ENCODE measurements around the gene DHX35.

Gene DHX35

DNA sequence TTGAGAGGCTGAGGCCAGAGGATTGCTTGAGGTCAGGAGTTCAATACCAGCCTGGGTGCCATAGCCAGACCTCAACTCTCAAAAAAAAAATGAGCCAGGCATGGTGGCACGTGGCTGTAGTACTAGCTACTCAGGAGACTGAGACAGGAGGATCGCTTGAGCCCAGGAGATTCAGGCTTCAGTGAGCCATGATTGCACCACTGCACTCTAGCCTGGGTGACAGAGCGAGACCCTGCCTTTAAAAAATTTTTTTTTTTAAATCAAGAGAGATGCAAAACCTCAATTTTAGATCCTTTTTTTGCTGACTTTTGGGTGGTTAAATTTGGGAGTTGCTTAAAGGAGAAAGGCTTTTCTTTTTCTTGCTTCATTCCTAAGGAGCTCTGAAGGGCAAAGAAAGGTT lies 70.9 kb downstream of the DHX35 start:
- DNase-seq: no peak

DNA sequence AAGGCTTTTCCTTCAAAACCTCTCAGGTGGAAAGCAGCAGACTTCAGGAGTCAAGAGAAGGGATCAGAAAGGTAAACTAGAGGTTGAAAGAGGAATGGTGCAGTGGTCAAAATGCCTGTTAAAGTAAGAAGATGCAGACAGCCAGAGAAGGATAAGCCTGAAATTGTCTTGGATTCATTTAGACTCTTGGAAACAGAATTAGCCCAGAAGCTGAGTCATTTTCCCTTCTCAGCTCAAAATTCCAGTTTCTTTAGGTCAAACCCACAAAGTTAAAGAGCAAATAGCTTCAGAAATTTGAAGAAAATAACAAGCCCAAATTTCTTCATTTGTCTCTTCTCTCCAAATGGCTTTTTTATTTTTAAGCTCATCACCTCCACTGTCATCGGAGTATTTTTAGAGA lies 73.9 kb downstream of the DHX35 start:
- no peak for DNase-seq

DNA sequence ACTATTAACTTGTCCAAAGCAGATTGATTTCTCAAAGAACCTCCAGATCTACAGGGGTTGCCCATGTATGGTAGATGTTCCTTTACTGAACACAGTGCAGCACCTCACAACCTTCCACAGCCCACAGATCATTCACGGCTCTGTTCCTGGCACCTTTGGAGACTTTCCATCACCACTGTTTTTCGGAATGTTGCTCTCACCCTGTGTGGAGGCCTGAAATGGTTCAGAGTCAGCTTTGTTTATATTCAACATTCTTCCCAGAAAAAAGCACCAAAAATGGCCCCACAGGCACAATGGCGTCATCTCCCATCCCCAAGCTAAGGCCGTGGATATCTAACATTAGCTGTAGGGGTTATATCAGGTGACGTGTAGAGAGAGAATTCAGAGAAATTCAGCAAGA lies 74.7 kb downstream of the DHX35 start:
- no peak for DNase-seq

DNA sequence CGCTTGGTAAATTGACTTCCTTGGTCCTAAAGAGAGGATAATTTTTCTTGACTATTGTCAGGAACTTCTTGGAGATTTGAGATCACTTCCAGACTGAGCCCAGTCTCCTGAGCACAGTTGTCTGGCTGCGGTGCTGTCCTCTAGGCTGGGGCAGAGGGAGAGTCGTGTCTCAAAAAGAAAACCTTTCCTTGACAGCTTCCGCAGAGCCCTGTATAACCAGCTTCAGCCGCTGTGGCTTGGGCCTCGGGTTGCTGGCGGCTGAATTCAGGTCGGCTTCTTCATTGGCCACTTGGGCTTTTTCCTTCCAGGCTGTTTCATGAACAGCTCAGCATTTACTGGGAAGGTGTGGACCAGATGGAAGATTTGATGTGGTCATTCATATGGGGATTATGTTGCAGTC lies 75.9 kb downstream of the DHX35 start:
- no peak for DNase-seq

DNA sequence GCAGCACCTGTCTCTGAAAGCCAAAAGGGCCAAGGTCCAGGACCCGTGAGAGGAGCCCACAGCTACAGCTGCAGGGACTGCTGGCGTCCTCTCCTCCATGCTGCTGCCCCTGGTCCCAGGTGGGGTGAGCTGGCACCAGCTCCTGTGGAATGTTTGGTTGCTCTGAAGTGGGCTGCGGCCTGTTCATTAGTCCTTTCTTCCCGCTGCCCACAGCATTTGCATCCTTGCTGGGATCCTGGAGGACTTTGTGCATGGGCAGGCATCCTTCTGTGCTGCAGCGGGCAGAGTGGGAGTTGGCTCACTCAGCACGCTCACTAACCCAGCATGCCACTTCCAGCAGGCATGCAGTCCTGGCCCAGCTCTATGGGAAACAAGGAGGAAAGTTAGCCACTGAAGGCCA lies 76.4 kb downstream of the DHX35 start:
- DNase-seq: peak; percentile 42 to 72

DNA sequence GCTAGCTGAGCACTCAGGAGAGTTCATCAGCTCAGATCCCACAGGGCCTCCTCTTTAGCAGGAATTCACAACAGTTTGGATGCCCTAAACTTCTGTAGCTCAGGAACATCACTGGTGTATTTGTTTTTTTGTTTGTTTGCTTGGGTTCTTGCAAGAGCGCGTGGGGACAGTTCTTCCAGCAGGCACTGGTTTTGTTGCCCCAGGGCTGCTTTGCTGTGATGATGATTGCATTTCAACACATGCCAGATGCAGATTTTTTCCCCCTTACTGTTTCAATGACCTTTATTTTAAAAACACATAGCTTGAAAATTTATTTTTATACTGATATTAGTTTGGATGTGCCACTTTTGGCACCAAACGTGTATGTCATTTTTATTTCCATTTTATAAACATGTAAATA lies 77.1 kb downstream of the DHX35 start:
- DNase-seq: no peak

DNA sequence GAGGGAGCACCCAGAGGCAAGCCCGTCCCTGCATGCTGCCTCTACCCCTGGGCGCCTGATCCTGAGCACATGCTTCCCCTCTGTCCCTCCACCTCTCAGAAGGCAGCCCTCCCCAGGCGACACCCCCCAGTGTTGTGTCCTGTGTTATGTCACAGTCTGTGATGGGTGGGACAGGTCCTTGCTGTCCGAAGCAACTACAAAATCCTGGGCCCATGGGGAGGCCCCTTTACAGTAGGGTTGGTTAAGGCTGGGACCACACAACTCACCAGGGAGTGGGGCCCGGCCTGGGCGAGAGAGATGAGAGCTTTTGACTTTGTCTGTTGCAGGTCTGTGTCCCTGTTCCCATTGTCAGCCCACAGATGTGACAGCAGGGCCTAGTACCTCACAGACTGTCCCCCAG lies 78.0 kb downstream of the DHX35 start:
- DNase-seq: no peak

DNA sequence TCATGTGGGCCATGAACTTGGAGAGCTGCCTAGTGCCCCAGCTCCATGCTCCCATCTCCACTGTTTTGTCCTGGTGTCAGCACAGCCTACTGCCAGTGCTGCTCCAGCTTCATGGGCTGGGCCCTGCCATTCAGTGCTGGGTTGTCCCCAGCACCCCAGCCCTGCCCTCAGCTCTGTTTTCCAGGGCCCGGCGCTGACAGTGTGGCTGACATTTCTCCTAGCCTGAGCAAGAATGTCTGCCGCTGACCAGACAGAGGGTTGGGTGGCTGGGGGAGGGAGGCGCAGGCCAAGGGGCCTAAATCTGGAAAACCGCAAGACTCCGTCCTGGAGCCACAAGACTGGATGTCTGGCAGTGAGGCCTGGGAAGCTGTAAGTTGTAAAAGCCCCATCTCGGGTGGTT lies 78.9 kb downstream of the DHX35 start:
- DNase-seq: no peak

DNA sequence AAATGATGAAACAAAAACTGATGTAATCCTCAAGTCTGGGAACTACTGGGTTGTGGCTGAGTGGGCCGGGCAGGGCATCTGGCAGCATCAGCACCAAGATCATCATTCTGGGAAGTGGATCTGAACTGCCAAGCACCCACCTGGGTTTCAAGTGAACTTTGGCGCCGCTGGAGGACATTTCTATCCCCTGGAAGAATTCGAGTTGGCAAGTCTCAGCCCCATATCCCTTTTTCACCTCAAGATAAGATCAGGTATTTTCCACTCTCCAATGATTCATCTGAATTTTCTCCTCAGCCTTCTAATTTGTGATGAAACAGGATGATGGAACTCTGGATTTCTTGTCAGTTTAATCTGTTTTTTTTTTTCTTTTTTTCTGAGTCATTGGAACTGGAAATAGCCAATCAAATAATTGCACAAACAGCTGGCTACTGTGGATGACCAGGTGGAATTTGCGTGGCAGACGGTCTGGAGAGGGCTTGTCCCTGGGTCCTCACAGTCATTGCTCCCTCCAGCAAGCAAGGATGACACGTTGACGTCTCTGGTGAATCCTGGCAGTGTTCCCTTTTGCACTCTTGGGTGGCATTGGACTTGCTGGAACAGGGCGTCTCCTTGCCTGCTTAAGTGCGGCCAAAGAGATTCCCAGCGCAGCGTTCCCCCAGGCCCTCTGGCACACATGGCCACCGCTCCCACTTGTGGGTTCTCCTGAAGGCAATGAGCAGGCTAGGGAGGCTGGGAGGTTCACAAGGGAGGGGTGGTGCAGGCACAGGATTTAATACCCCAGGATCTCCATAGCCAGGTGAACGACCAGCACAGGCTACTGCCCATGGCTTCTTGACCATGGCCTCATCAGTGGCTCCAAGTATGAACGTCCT lies 80.4 kb downstream of the DHX35 start:
- no peak for DNase-seq

DNA sequence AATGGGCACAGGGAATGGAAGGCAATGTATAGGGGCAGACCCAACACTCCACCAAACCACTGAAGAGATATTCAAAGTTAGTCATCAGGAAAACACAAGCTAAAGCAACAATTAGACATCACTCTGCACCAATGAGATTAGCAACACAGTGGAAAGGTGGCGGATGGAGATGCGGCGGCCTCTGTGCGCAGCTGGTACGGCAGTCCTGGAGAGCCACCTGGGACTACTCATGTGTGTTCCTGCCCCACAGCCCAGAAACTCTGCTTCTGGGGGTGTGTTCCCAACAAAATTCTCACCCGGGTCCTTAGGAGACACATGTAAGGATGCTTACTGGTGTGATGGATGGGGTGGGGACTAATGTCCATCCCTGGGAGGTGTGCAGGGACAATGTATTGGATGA lies 82.4 kb downstream of the DHX35 start:
- no peak for DNase-seq

DNA sequence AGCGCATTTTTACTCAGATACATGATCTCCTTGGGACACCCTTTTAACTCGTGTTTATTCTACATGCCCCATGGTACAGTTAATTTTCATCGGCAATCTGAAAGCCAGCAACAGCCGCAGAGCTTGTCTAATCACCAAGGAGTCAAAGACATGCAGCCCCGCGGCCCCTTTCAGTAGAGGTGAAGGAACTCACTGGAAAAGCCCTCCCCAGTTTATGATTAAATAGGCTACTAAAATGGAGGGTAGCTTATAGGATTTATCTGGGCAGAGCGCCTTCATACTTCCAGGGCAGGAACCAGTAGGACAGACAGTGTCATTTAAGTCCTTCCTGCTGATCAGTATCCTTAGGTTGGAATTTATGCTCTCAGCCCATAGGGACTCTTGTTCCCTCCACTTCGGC lies 83.5 kb downstream of the DHX35 start:
- DNase-seq: no peak

DNA sequence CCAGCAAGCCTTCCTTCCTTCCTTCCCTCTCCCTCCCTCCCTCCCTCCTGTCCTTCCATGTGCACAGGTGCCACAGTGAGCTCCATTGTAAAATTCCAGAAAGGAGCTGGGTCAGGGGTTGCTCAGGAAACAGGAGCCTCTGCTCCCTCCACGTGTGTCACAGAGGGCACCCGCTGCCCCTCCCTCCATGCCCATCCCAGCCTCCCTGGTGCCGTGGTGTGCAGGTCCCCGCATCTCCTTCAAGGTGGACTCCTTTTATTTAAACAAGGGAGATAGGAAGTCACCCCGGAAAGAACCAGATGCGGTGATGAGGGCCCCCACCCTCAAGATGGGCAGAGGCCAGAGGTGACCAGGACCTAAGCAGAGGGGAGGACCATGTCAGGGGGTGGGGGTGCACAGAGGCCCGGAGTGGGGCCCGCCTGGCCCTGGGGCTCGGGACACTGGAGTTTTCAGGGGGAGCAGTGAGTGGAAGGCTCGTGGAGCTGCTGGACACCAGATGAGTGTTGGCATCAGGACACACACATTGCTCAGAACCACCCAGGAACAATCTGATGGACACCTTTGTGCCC lies 85.4 kb downstream of the DHX35 start:
- DNase-seq: no peak

DNA sequence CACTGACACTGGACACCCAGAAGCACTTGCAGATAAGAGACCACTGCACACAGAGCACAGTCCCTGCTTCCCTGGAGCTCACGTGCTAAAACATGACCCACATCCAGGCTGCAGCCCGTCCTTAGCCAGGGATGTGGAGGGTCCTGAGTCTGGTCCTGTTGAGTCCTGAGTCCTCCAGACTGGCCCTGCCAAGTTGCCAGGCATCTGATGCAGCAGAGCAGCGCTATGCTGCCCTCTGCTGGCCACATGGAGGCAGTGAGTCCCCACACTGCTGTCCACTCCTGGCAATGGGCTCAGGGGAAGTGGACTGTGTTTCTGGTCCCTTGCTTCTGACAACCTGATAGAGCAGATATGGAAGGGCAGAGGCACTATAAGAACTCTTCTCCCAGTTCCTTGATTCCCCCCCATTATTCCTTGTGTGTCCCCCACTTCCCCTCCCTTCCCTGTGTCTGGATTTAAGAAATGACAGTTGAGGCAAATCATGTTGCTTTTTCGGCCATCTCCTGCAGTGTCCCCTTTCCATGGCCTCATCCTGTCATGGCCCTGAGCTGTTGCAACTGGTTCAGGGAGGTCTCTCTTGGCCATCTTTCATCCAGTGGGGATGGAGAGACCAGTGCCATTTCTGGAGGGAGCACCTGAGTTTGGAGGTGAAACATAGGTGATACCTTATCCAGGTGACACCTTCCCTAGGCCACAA lies 86.0 kb downstream of the DHX35 start:
- peak; percentile 50 to 87 for DNase-seq

DNA sequence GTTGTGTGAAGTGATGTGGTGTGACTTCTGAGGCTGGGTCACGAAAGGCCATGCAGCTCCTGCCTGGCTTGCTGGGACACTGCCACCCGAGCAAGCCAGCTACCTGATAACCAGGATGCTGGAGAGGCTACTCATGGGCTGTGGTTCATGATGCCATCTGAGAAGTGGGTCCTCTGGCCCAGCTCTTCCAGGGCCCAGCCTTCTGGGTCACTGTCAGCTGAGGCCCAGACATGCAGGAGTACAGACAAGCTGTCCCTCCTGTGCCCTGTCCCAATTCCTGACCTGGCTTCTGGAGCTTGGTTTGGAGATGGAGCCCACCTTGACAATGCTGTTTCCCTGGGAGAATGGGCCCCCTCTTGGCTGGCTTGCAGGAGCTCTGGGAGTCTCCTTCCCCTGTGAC lies 87.0 kb downstream of the DHX35 start:
- DNase-seq: no peak

DNA sequence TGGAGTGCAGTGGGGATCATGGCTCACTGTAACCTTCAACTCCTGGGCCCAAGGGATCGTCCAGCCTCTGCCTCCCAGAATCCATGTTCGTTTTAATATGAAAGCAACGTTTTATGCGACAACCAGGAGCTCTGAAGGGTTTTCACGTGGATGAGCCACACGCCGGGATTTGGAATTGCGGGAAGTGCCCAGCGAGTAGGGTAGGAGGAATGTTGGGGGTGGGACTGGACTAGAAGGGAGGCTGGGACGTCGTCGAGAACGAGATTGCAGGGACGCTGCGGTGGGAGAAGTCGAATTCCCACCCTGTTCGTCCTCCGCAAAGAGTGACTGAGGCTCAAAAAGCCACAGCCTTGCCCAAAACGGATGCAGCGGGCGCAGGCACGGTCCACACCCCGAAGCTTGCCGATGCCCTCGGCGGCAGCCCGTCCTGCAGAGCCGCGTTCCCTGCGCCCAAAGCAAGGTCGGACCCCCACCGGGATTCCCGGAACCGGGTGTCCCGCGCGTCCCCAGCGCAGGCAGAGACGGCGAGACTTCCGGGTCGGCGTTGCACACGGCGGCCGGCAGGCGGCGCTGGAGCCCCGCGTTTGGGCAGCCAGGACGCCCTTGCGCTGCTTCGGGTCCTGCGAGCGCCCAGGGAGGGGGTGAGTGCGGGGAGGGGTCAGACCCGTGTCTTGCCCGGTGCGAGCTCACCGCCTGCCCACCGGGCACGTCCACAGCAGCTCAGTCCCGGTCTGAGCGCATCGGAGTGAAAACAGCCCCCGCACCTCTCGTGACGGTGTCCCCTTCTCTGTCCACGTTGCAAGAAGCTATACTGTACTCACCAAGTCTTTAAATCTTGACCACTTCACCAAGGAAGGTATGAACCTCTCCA lies 87.8 kb downstream of the DHX35 start:
- peak; percentile 19 to 90 for DNase-seq

DNA sequence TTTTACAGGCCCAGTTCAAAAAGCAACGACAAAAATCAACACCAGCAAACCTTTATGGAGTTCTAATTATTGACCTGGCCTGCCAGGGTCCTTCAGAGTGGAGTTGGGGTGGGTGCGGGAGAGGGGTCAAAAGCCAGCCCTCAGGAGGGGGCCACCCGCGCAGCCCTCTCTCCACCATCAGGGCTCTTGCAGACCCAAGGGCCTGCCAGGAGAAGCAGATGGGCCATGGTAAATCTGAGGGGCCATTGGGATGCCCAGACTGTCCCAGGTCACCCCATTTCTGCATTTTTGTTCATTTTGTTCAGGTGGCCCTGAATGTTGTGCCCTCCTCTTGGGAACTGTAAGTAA lies 88.4 kb downstream of the DHX35 start:
- DNase-seq: no peak

DNA sequence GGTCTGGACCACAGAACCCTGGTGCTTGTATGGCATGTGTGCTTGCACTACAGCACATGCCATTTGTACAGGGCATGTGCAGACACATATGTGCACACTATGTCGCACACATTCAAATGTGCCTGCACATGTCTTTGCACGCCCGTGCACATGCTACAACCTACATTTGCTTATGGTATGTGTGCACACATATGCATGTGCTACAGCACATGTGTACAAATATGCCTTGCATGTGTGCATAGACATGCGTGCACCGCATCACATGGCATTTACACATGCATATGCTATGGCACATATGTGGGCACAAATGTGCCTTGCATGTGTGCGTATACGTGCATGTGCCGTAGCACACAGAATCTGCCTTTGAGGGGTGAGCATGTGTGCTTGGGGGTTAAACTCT lies 90.5 kb downstream of the DHX35 start:
- DNase-seq: no peak

DNA sequence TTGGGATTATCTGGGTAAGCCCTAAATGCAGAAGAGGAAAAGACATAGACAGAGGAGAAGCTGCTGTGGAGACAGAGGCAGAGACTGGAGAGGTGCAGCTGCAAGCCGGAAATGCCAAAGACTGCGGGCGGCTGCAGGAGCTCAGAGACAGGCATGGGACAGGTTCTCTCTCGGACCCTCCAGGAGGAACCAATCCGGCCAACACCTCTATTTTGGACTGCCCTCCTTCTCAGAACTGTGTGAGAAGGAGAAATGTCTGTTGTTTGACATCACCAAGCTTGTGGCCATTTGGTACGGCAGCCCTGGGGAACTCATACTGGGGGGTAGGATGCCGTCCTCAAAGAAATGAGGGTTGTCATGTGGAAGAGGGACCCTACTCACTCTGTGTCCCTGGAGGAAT lies 95.0 kb downstream of the DHX35 start:
- no peak for DNase-seq

DNA sequence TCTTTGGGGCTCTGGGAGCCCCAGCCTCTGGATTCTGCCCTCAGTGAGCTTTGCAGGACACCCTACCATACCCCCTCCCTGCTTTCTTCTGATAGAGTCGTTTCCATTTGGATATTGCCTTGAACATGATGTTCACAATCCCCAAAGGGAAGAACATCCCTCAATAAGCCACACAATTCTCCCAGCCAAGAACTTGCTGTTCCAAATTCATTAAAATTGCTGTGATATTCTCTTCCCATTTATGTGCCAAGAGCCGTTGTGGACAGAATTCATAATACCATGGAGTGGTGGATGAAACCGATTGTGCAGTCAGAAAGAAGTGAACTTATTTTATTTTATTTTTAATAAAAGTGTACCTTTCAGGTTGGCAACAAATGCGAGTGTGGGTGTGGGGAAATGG lies 95.8 kb downstream of the DHX35 start:
- DNase-seq: no peak

DNA sequence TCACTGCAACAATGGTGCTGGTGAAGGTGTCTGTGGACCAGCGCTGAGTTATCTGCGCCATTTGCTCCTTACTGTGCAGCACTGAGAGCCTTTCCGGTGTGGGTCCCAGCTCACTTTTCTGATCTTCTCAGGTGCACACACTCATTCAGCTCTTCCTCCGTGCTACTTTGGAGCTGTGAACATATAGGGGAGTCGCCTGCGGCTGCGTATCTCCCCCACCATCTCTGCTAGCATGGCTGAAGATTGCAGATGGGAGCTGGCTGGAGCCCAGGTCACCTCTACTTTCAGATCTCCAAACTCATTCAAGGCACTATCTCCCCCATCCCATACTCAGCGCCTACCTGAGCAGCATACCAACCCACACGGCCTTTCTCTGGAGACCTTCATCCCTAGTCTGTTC lies 96.9 kb downstream of the DHX35 start:
- no peak for DNase-seq

DNA sequence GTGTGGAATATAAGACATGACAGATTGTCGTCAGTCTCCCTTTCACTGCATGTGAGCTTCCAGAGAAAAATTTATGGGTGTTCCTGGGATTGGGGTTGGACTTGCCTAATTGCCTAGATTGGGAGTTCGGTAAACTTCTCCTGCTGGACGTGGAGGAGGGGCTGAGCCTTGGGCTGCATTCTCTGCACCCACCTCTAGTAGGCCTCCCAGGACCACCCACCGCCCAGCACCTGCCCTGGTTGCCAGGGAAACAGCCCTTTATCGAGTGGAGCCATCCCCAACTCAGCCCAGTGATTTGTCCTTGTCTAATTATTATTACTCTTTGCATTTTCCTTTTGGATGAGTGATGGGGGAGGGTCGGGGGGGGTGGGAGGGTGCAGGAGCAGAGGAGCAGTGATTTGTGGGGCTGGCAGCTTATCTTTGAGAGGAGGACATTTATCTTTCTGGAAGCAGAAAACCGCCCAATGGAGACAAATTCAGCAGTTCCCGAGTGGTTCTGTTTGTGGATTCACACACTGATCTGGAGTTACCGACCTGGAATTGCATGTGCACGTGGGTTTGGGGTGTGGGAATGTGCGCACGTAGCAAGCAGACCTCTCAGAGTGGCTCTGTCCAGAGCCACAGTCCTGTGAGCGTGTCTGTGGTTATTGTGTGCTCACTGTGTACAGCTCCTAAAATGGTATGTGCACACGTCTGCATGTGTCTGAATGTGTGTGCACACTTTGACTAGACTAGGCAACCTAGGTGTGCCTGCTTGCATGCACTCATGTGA lies 104.5 kb downstream of the DHX35 start:
- DNase-seq: peak in 1 of 2 experiments; percentile 33

DNA sequence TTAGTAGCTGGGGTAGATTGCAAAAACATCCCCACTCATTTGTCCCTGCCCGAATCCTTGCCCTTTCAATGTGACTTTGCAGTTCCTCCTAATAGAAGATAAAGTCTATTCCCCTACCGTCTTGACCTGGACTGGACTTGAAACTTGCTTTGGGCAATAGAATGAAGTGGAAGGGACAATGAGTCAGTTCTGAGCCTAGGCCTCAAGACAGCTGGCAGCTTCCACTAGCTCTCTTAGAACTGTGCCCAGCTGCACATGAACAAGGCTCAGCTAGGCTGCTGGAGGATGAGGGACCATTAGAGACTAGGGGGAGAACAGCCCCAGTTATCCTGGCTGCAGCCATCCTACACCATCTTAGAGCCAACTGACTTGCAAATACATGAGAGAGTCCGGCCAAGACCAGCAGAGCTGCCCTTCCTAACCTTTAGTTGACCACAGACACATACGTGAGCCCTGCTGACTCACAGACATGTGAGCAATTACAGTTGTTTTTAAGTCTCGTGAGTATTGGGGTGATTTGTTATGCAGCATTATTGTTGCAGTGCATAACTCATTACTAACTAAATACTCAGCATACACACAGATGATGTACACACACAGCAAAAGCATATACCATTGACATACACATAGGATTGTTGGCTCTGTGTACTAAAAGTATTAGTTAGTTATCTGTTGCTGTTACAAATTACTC lies 105.5 kb downstream of the DHX35 start:
- DNase-seq: no peak
